Duodenal mucosa (tissue), 2 donors: Measurements from ENCODE around the gene GSTT4.
"Not testable (repeated sequence)": the region's sequence is repeated elsewhere in the genome, so short reads cannot be mapped to it uniquely, and the experiment has no call there.

Source experiments
- H3K27ac ChIP-seq: one replicate; pipeline ENCODE4 v1.7.0; 2013; ENCODE audit warnings: low read depth, low read length
- H3K27me3 ChIP-seq, 2 donors: one replicate each; pipeline ENCODE4 v1.7.0; 2013; ENCODE audit warnings: low read length in 2 of 2, control low read depth in 1 of 2; ENCODE audit not compliant: insufficient read depth in 2 of 2, control insufficient read depth in 1 of 2
- H3K36me3 ChIP-seq, 2 donors: one replicate each; pipeline ENCODE4 v1.7.0; 2013; ENCODE audit warnings: low read length in 2 of 2, control low read depth in 1 of 2; ENCODE audit not compliant: insufficient read depth in 2 of 2, control insufficient read depth in 1 of 2
- H3K4me1 ChIP-seq, 2 donors: one replicate each; pipeline ENCODE4 v1.7.0; 2013; ENCODE audit warnings: low read length in 2 of 2, control low read depth in 1 of 2; ENCODE audit not compliant: insufficient read depth in 2 of 2, control insufficient read depth in 1 of 2
- H3K4me3 ChIP-seq, 2 donors: one replicate each; pipeline ENCODE4 v1.7.0; 2013; ENCODE audit warnings: low read length in 2 of 2, low read depth in 1 of 2
- H3K9ac ChIP-seq, 2 donors: one replicate each; pipeline ENCODE4 v1.7.0; 2013; ENCODE audit warnings: low read length in 2 of 2, low read depth in 1 of 2
- H3K9me3 ChIP-seq, 2 donors: one replicate each; pipeline ENCODE4 v1.7.0; 2013; ENCODE audit warnings: low read length in 2 of 2, control low read depth in 1 of 2; ENCODE audit not compliant: control insufficient read depth in 1 of 2

Gene GSTT4

GRCh38 chr22:24005201-24005600, at the start of gene GSTT4:
GSTT4 (minus strand) TSS chr22:24005453; CDS start chr22:24005356, 97 bp downstream.
- Histone ChIP-seq H3K4me1 (peaks cover 16% of the 10 kb centered on the region in 2 donors), H3K9me3 (no peaks in the 10 kb centered on the region), H3K4me3 (no peak within 1 kb of the TSS), H3K27me3 (no peaks in the 10 kb centered on the region), H3K27ac (no peak within 1 kb of the TSS), H3K9ac (no peak within 1 kb of the TSS), H3K36me3 (no peaks in the 10 kb centered on the region)

GRCh38 chr22:24054356-24054755, 49.1 kb upstream of the GSTT4 start:
- no peaks in the 10 kb centered on the region for H3K4me1 ChIP-seq
- H3K9me3 ChIP-seq = no peaks in the 10 kb centered on the region
- no peaks in the 10 kb centered on the region for H3K27me3 ChIP-seq
- H3K4me3 ChIP-seq = no peak overlapping the region
- H3K9ac ChIP-seq = no peak overlapping the region
- H3K27ac ChIP-seq = no peak overlapping the region
- H3K36me3 ChIP-seq = peaks cover 57 to 91% of the 10 kb centered on the region in 2 donors

- Histone ChIP-seq H3K9ac (no peak overlapping the region), H3K4me1 (no peaks in the 10 kb centered on the region), H3K36me3 (peaks cover 62 to 88% of the 10 kb centered on the region in 2 donors), H3K4me3 (no peak overlapping the region), H3K27ac (no peak overlapping the region), H3K9me3 (no peaks in the 10 kb centered on the region), H3K27me3 (no peaks in the 10 kb centered on the region)
Observed at GRCh38 chr22:24053481-24054226, 48.4 kb upstream of the GSTT4 start.

GRCh38 chr22:24051568-24051967, 46.3 kb upstream of the GSTT4 start:
- Histone ChIP-seq H3K36me3 (peaks cover 55 to 86% of the 10 kb centered on the region in 2 donors), H3K27ac (no peak overlapping the region), H3K27me3 (no peaks in the 10 kb centered on the region), H3K4me3 (no peak overlapping the region), H3K9me3 (no peaks in the 10 kb centered on the region), H3K4me1 (no peaks in the 10 kb centered on the region), H3K9ac (no peak overlapping the region)

GRCh38 chr22:24051028-24051427, 45.8 kb upstream of the GSTT4 start:
- Histone ChIP-seq H3K36me3 (peaks cover 51 to 85% of the 10 kb centered on the region in 2 donors), H3K27ac (no peak overlapping the region), H3K4me1 (no peaks in the 10 kb centered on the region), H3K27me3 (no peaks in the 10 kb centered on the region), H3K9ac (no peak overlapping the region), H3K9me3 (no peaks in the 10 kb centered on the region), H3K4me3 (no peak overlapping the region)

- Histone ChIP-seq H3K36me3 (peaks cover 47 to 85% of the 10 kb centered on the region in 2 donors), H3K9me3 (no peaks in the 10 kb centered on the region), H3K9ac (no peak overlapping the region), H3K27me3 (no peaks in the 10 kb centered on the region), H3K4me3 (no peak overlapping the region), H3K4me1 (no peaks in the 10 kb centered on the region), H3K27ac (no peak overlapping the region)
Observed at GRCh38 chr22:24049978-24050377, 44.7 kb upstream of the GSTT4 start.

- no peak overlapping the region for H3K4me3 ChIP-seq
- H3K9ac ChIP-seq = no peak overlapping the region
- H3K27me3 ChIP-seq = no peaks in the 10 kb centered on the region
- H3K9me3 ChIP-seq = no peaks in the 10 kb centered on the region
- peaks cover 40 to 77% of the 10 kb centered on the region in 2 donors for H3K36me3 ChIP-seq
- H3K4me1 ChIP-seq = no peaks in the 10 kb centered on the region
- H3K27ac ChIP-seq = no peak overlapping the region
Observed at GRCh38 chr22:24049211-24049610, 44.0 kb upstream of the GSTT4 start.

GRCh38 chr22:24046024-24046423, 40.8 kb upstream of the GSTT4 start:
- Histone ChIP-seq H3K4me3 (no peak overlapping the region), H3K27ac (no peak overlapping the region), H3K27me3 (no peaks in the 10 kb centered on the region), H3K9ac (no peak overlapping the region), H3K9me3 (no peaks in the 10 kb centered on the region), H3K36me3 (peaks cover 33 to 77% of the 10 kb centered on the region in 2 donors), H3K4me1 (no peaks in the 10 kb centered on the region)

GRCh38 chr22:24043958-24044357, 38.7 kb upstream of the GSTT4 start:
- Histone ChIP-seq H3K4me1 (no peaks in the 10 kb centered on the region), H3K36me3 (peaks cover 31 to 76% of the 10 kb centered on the region in 2 donors), H3K27me3 (no peaks in the 10 kb centered on the region), H3K9me3 (no peaks in the 10 kb centered on the region), H3K9ac (no peak overlapping the region), H3K27ac (no peak overlapping the region), H3K4me3 (no peak overlapping the region)

- H3K36me3 ChIP-seq = peaks cover 29 to 80% of the 10 kb centered on the region in 2 donors
- H3K9ac ChIP-seq, H3K27me3 ChIP-seq, H3K4me1 ChIP-seq, H3K4me3 ChIP-seq, H3K27ac ChIP-seq, H3K9me3 ChIP-seq: not testable (repeated sequence)
Observed at GRCh38 chr22:24043465-24043864, 38.2 kb upstream of the GSTT4 start.
